Measurements from ENCODE around the gene ABLIM2. TPM values are rescaled to one million over a fixed set of nuclear protein-coding genes. Genes with fewer than 3 reads are reported as not detected.

Gene ABLIM2
- total and polyA plus RNA-seq, 2 of the 4 experiments (the other 2 are of a cell fraction): under 0.01 to 0.10 TPM

GRCh38 chr4:8156617-8157016 lies 2.0 kb downstream of the ABLIM2 start:
- peaks cover 5% of the 10 kb centered on the region; the same call in 1 of the 2 replicates for H3K4me1 ChIP-seq (ENCODE audit: control insufficient read depth, insufficient read depth, low read length)
- H3K27me3 ChIP-seq (ENCODE audit: control insufficient read depth, insufficient read depth, low read length): peaks cover 55% of the 10 kb centered on the region
- H3K79me1 ChIP-seq (ENCODE audit: low read depth in 1 of 2, low read length in 2 of 2): no peaks in the 10 kb centered on the region
- no peaks in the 10 kb centered on the region; the same call in 1 of the 2 replicates for H4K20me1 ChIP-seq (ENCODE audit: insufficient read depth, low read length)
- BruUV-seq (replicated peaks): no TSS peak
- H4K8ac ChIP-seq (ENCODE audit: low read depth in 2 of 2, low read length in 2 of 2): no peak overlapping the region
- H3K4me3 ChIP-seq (ENCODE audit: insufficient read depth, low read depth, low read length): no peak overlapping the region
- no peak overlapping the region for H2BK5ac ChIP-seq (ENCODE audit: low read depth, low read length, poor library complexity, severe bottlenecking)
- no peak overlapping the region for H3K4me2 ChIP-seq (ENCODE audit: low read depth, low read length)
- WGBS, 2 experiments (ENCODE audit: extremely low coverage in 2 of 2, insufficient read length in 1 of 2): 33% methylated on average over 1 of the region's 8 CpGs; no CpG with 5 or more reads in 1 of the 2 experiments
- H3K56ac ChIP-seq (ENCODE audit: extremely low read depth, insufficient read depth, low read length): no peak overlapping the region
- no peak overlapping the region for H3K9ac ChIP-seq (ENCODE audit: low read depth, low read length)
- no peak overlapping the region for H4K91ac ChIP-seq (ENCODE audit: insufficient read depth, low read depth, low read length)
- no peak overlapping the region for H2AFZ ChIP-seq (replicated peaks; ENCODE audit: low read length, poor library complexity)
- no peaks in the 10 kb centered on the region for H3K9me3 ChIP-seq (ENCODE audit: control insufficient read depth, insufficient read depth, low read length)
- no peak overlapping the region for H3K27ac ChIP-seq (ENCODE audit: insufficient read depth, low read length)
- intact Hi-C loops (cut with micrococcal nuclease): no loop called here
- no peak overlapping the region for H2AK9ac ChIP-seq (replicated peaks; ENCODE audit: low read depth, low read length, poor library complexity)
- no peaks in the 10 kb centered on the region for H3K36me3 ChIP-seq (ENCODE audit: control insufficient read depth, insufficient read depth, low read length)
- H3K23ac ChIP-seq (ENCODE audit: low read depth, low read length): no peak overlapping the region
- DNase-seq (no peak), ATAC-seq (ENCODE audit: low read depth) (no peak)
- H2BK20ac ChIP-seq (ENCODE audit: low read depth, low read length): no peak overlapping the region
- POLR2A ChIA-PET (ENCODE audit: unreplicated experiment): no interaction called here
- H3K4ac ChIP-seq (ENCODE audit: low read depth, low read length): no peak overlapping the region
- TF ChIP-seq BHLHE40 (IDR thresholded peaks at IDR 0.05; ENCODE audit: low read depth, low read length): no peak
- no peak for TF ChIP-seq MAZ (IDR thresholded peaks at IDR 0.05; ENCODE audit: borderline replicate concordance, low read depth, low read length)
- no peak for TF ChIP-seq MXI1 (IDR thresholded peaks at IDR 0.05; ENCODE audit: borderline replicate concordance, low read depth, low read length)
- TF ChIP-seq USF2 (IDR thresholded peaks at IDR 0.05; ENCODE audit: low read depth, low read length): no peak
- no peak overlapping the region for H3K18ac ChIP-seq (ENCODE audit: low read depth, low read length)
- no peak overlapping the region for H3K14ac ChIP-seq (replicated peaks; ENCODE audit: low read depth, low read length)
- CTCF ChIA-PET: no interaction called here
- H2AK5ac ChIP-seq (ENCODE audit: low read depth, low read length): no peak overlapping the region
- no peak overlapping the region for H4K5ac ChIP-seq (ENCODE audit: low read depth, low read length)
- dilution Hi-C loops (cut with HindIII; ENCODE audit: low sequenced_read_pairs, unreplicated experiment): no loop called here
- no peak overlapping the region for H2BK15ac ChIP-seq (ENCODE audit: low read depth, low read length)
- H3K9me1 ChIP-seq (ENCODE audit: insufficient read depth, low read length): 0 out of 2 replicates have a peak, but pooled peaks cover 4% of the 10 kb centered on the region
- in situ Hi-C loops (cut with MboI; ENCODE audit: low sequenced_read_pairs): no loop called here
- H2BK120ac ChIP-seq (ENCODE audit: low read depth, low read length): no peak overlapping the region
